ENCODE measurements around the gene MACROD2. TPM values are rescaled to one million over a fixed set of nuclear protein-coding genes. Genes with fewer than 3 reads are reported as not detected.

The MACROD2 gene
- total RNA-seq, 1 experiment from 2014 or later = 0.86 TPM

- peak; percentile 1 for DNase-seq (ENCODE audit: low read depth)
Observed at GRCh38 chr20:15942130-15942529, 1946.8 kb downstream of the MACROD2 start.

- no peak for DNase-seq (ENCODE audit: low read depth)
Observed at GRCh38 chr20:15945289-15945688, 1950.0 kb downstream of the MACROD2 start.

GRCh38 chr20:15949391-15949790 lies 1954.1 kb downstream of the MACROD2 start:
- DNase-seq (ENCODE audit: low read depth) = no peak

GRCh38 chr20:15951658-15952057 lies 1956.3 kb downstream of the MACROD2 start:
- peak; percentile 22 for DNase-seq (ENCODE audit: low read depth)

- DNase-seq (ENCODE audit: low read depth) = no peak
Observed at GRCh38 chr20:15958142-15958541, 1962.8 kb downstream of the MACROD2 start.

- no peak for DNase-seq (ENCODE audit: low read depth)
Observed at GRCh38 chr20:15965165-15965564, 1969.8 kb downstream of the MACROD2 start.

- DNase-seq (ENCODE audit: low read depth) = no peak
Observed at GRCh38 chr20:15967334-15967733, 1972.0 kb downstream of the MACROD2 start.

- no peak for DNase-seq (ENCODE audit: low read depth)
Observed at GRCh38 chr20:15976047-15976736, 1980.9 kb downstream of the MACROD2 start.

GRCh38 chr20:15977026-15977425 lies 1981.7 kb downstream of the MACROD2 start:
- no peak for DNase-seq (ENCODE audit: low read depth)

- no peak for DNase-seq (ENCODE audit: low read depth)
Observed at GRCh38 chr20:15977758-15978157, 1982.4 kb downstream of the MACROD2 start.

- DNase-seq (ENCODE audit: low read depth) = peak; percentile 2
Observed at GRCh38 chr20:15985494-15986368, 1990.4 kb downstream of the MACROD2 start.

GRCh38 chr20:15986690-15987089 lies 1991.4 kb downstream of the MACROD2 start:
- no peak for DNase-seq (ENCODE audit: low read depth)

GRCh38 chr20:15991279-15991678 lies 1996.0 kb downstream of the MACROD2 start:
- DNase-seq (ENCODE audit: low read depth) = no peak

- DNase-seq (ENCODE audit: low read depth) = no peak
Observed at GRCh38 chr20:15992564-15992963, 1997.2 kb downstream of the MACROD2 start.

GRCh38 chr20:16000112-16000511 lies 2004.8 kb downstream of the MACROD2 start:
- DNase-seq (ENCODE audit: low read depth) = no peak

- no peak for DNase-seq (ENCODE audit: low read depth)
Observed at GRCh38 chr20:16001286-16001685, 2006.0 kb downstream of the MACROD2 start.

- no peak for DNase-seq (ENCODE audit: low read depth)
Observed at GRCh38 chr20:16003310-16003709, 2008.0 kb downstream of the MACROD2 start.

- DNase-seq (ENCODE audit: low read depth) = no peak
Observed at GRCh38 chr20:16004108-16004854, 2009.0 kb downstream of the MACROD2 start.

- DNase-seq (ENCODE audit: low read depth) = no peak
Observed at GRCh38 chr20:16005021-16005914, 2010.0 kb downstream of the MACROD2 start.

- DNase-seq (ENCODE audit: low read depth) = no peak
Observed at GRCh38 chr20:16005915-16006493, 2010.7 kb downstream of the MACROD2 start.

GRCh38 chr20:16007164-16007563 lies 2011.8 kb downstream of the MACROD2 start:
- DNase-seq (ENCODE audit: low read depth) = no peak

All from Daoy (cell line).